Transverse colon (tissue), 4 donors: ENCODE measurements around the gene TRAPPC14. TPM values are rescaled to one million over a fixed set of nuclear protein-coding genes. Genes with fewer than 3 reads are reported as not detected.
"Not testable (repeated sequence)": the region's sequence is repeated elsewhere in the genome, so short reads cannot be mapped to it uniquely, and the experiment has no call there.

ENCODE experiments used
- DNase-seq: peaks from one replicate; pipeline ENCODE4 v3.0.0-alpha.2; 2019
- H3K27ac ChIP-seq, 4 donors: fragments of 200-600 bp; sonication (generic); 2 replicates each; pipeline ENCODE4 v1.5.1; 2016 to 2018; ENCODE audit warnings: inconsistent platforms in 4 of 4
- H3K27me3 ChIP-seq: fragments of 200-600 bp; sonication (generic); 2 replicates; pipeline ENCODE4 v1.5.1; 2017; ENCODE audit warnings: inconsistent platforms
- H3K36me3 ChIP-seq, 4 donors: fragments of 200-600 bp; sonication (generic); 2 replicates each; pipeline ENCODE4 v1.5.1; 2017 to 2019; ENCODE audit warnings: inconsistent platforms in 4 of 4
- H3K4me1 ChIP-seq, 4 donors: fragments of 200-600 bp; sonication (generic); 2 replicates each; pipeline ENCODE4 v1.5.1; 2017 to 2020; ENCODE audit warnings: inconsistent platforms in 4 of 4
- H3K4me3 ChIP-seq, 4 donors: fragments of 200-600 bp; sonication (generic); 1 replicate in 1 of 4; 2 replicates in 3 of 4; pipeline versions ENCODE4 v1.5.1 to v1.6.1; 2017 to 2019; ENCODE audit warnings: inconsistent platforms in 4 of 4
- H3K9me3 ChIP-seq, 2 donors: fragments of 200-600 bp; sonication (generic); 2 replicates each; pipeline ENCODE4 v1.5.1; 2017 to 2019; ENCODE audit warnings: inconsistent platforms in 2 of 2
- CTCF ChIP-seq, 5 experiments: fragments of 200-600 bp in 3 of 5; fragments of 450-650 bp in 2 of 5; sonication (generic) in 3 of 5; IDR thresholded peaks; 1 replicate in 2 of 5; 2 replicates in 3 of 5; pipeline ENCODE4 v1.5.1; 2016 to 2017; ENCODE audit warnings: antibody characterized with exemption in 5 of 5, inconsistent platforms in 3 of 5, mild to moderate bottlenecking in 2 of 5, moderate library complexity in 1 of 5
- EP300 ChIP-seq: sonication (generic); formaldehyde crosslinking; IDR thresholded peaks from one replicate; pipeline ENCODE4 v1.6.1; 2017; ENCODE audit warnings: antibody characterized with exemption, low read depth
- POLR2A ChIP-seq: fragments of 450-650 bp; IDR thresholded peaks from one replicate; pipeline ENCODE4 v1.6.1; 2016; ENCODE audit warnings: antibody characterized with exemption, mild to moderate bottlenecking, moderate library complexity
- POLR2AphosphoS5 ChIP-seq, 3 donors: sonication (generic); formaldehyde crosslinking; IDR thresholded peaks; one replicate each; pipeline ENCODE4 v1.6.1; 2016; ENCODE audit warnings: antibody characterized with exemption in 3 of 3
- WGBS, 2 donors: methylation state at CpG; one replicate each; pipeline ENCODE4 v1.1.5; 2018; ENCODE audit warnings: low coverage in 1 of 2; 5-methylcytosine and 5-hydroxymethylcytosine counted together
- in situ Hi-C, 4 donors: fragments of 200-750 bp; cut with MboI; loops; one replicate each; pipeline versions ENCODE4 v1.15.0 to v1.15.1; 2017; ENCODE audit warnings: low sequenced_read_pairs in 3 of 4, low pct_ligation_motif_present in 1 of 4, low pct_unique_long_range_greater_than_20kb in 1 of 4
- intact Hi-C: fragments of 100-400 bp; cut with DNase I; formaldehyde crosslinking; loops from one replicate; pipeline ENCODE4 v1.15.1; 2023; ENCODE audit warnings: low total_unique reads
- total RNA-seq, 4 donors: library from RNA; depleted of rRNA; stranded (reverse); fragments of >200 nt; gene quantifications; one replicate each; pipeline ENCODE4 v1.1.0, GENCODE V29; 2016

TRAPPC14 gene
- total RNA-seq, 4 donors from 2014 or later, result 43.5 to 111 (median 51.2) TPM

- H3K27me3 ChIP-seq, result no peaks in the 10 kb centered on the region
- no peak overlapping the region for H3K4me3 ChIP-seq
- in situ Hi-C loops, result no loop called here
- H3K27ac ChIP-seq, result no peak overlapping the region
- no peaks in the 10 kb centered on the region for H3K36me3 ChIP-seq
- intact Hi-C loops, result no loop called here
- DNase-seq, result no peak
- H3K9me3 ChIP-seq, result no peaks in the 10 kb centered on the region
- TF ChIP-seq CTCF (IDR thresholded peaks at IDR 0.05), result no peak
- no peak for TF ChIP-seq POLR2AphosphoS5 (IDR thresholded peaks at IDR 0.05)
- no peak for TF ChIP-seq EP300
- no peak for TF ChIP-seq POLR2A
- 63 to 74% methylated on average over 2 of the region's 2 CpGs for WGBS, 2 donors
- H3K4me1 ChIP-seq, result peaks cover 0 to 20% (median 2%) of the 10 kb centered on the region in 4 donors
Measured at GRCh38 chr7:100195222-100195621, 36.7 kb upstream of the TRAPPC14 start.

GRCh38 chr7:100192969-100193368 lies 34.4 kb upstream of the TRAPPC14 start:
- Histone ChIP-seq H3K4me1 (peaks cover 0 to 20% (median 2%) of the 10 kb centered on the region in 4 donors), H3K27me3 (no peaks in the 10 kb centered on the region), H3K27ac (no peak overlapping the region), H3K36me3 (no peaks in the 10 kb centered on the region), H3K4me3 (no peak overlapping the region), H3K9me3 (no peaks in the 10 kb centered on the region)
- in situ Hi-C loops, result no loop called here
- TF ChIP-seq CTCF (IDR thresholded peaks at IDR 0.05), result no peak
- no peak for TF ChIP-seq POLR2A
- no peak for TF ChIP-seq EP300
- 79 to 91% methylated on average over 2 to 3 of the region's 3 CpGs for WGBS, 2 donors
- DNase-seq, result no peak
- intact Hi-C loops, result no loop called here

GRCh38 chr7:100192281-100192862 lies 33.8 kb upstream of the TRAPPC14 start:
- in situ Hi-C loops, H3K27ac ChIP-seq, DNase-seq, H3K9me3 ChIP-seq, H3K36me3 ChIP-seq, intact Hi-C loops, H3K4me3 ChIP-seq, H3K27me3 ChIP-seq: not testable (repeated sequence)
- peaks cover 0 to 20% (median 2%) of the 10 kb centered on the region in 4 donors for H3K4me1 ChIP-seq
- WGBS, 2 donors, result 90 to 98% methylated on average over 6 of the region's 6 CpGs

GRCh38 chr7:100191775-100192174 lies 33.3 kb upstream of the TRAPPC14 start:
- in situ Hi-C loops (no loop called here), intact Hi-C loops (no loop called here)
- H3K9me3 ChIP-seq, result no peaks in the 10 kb centered on the region
- no peaks in the 10 kb centered on the region for H3K36me3 ChIP-seq
- TF ChIP-seq CTCF (IDR thresholded peaks at IDR 0.05) (no peak), EP300 (no peak), POLR2A (no peak), POLR2AphosphoS5 (IDR thresholded peaks at IDR 0.05) (no peak)
- DNase-seq, result no peak
- H3K27ac ChIP-seq, result peak overlapping the region in 1 of 4 donors; percentile 9
- no peaks in the 10 kb centered on the region for H3K27me3 ChIP-seq
- peaks cover 0 to 20% (median 2%) of the 10 kb centered on the region in 4 donors for H3K4me1 ChIP-seq
- WGBS, 2 donors, result 5 to 19% methylated on average over 2 of the region's 2 CpGs
- no peak overlapping the region for H3K4me3 ChIP-seq

GRCh38 chr7:100190048-100190711 lies 31.7 kb upstream of the TRAPPC14 start:
- Histone ChIP-seq H3K36me3 (no peaks in the 10 kb centered on the region), H3K9me3 (no peaks in the 10 kb centered on the region), H3K27ac (no peak overlapping the region), H3K4me3 (no peak overlapping the region), H3K27me3 (no peaks in the 10 kb centered on the region), H3K4me1 (peaks cover 0 to 8% (median 2%) of the 10 kb centered on the region in 4 donors)
- DNase-seq, result no peak
- TF ChIP-seq CTCF (IDR thresholded peaks at IDR 0.05) (peak; percentile 28 to 41 (median 35)), EP300 (no peak), POLR2AphosphoS5 (IDR thresholded peaks at IDR 0.05) (no peak), POLR2A (no peak)
- in situ Hi-C loops, result no loop called here
- 54 to 58% methylated on average over 4 of the region's 4 CpGs for whole genome bisulfite sequencing, 2 donors
- intact Hi-C loops, result no loop called here
